ENCODE data around the gene TXN.

Gene TXN

GRCh38 chr9:110256380-110257096, at the start of gene TXN:
Gene TXN (minus strand): TSS chr9:110256507. CDS start chr9:110256435, 72 bp downstream.
- peak; percentile 87 for DNase-seq

GRCh38 chr9:110303133-110303532, 46.8 kb upstream of the TXN start:
- DNase-seq: no peak

- no peak for DNase-seq
Measured at GRCh38 chr9:110298043-110298605, 41.8 kb upstream of the TXN start.

- no peak for DNase-seq
Measured at GRCh38 chr9:110293248-110293647, 36.9 kb upstream of the TXN start.

- DNase-seq: no peak
Measured at GRCh38 chr9:110291921-110292557, 35.7 kb upstream of the TXN start.

GRCh38 chr9:110290001-110290400, 33.7 kb upstream of the TXN start:
- DNase-seq: no peak

GRCh38 chr9:110288503-110288902, 32.2 kb upstream of the TXN start:
- DNase-seq: no peak

- DNase-seq: no peak
Measured at GRCh38 chr9:110287289-110287680, 31.0 kb upstream of the TXN start.

GRCh38 chr9:110284211-110284844, 28.0 kb upstream of the TXN start:
- no peak for DNase-seq

- no peak for DNase-seq
Measured at GRCh38 chr9:110283751-110284150, 27.4 kb upstream of the TXN start.

- DNase-seq: no peak
Measured at GRCh38 chr9:110282739-110283081, 26.4 kb upstream of the TXN start.

GRCh38 chr9:110282018-110282738, 25.9 kb upstream of the TXN start:
- DNase-seq: no peak

- DNase-seq: no peak
Measured at GRCh38 chr9:110278080-110278707, 21.9 kb upstream of the TXN start.

GRCh38 chr9:110276781-110277180, 20.5 kb upstream of the TXN start:
- no peak for DNase-seq

- no peak for DNase-seq
Measured at GRCh38 chr9:110270211-110270995, 14.1 kb upstream of the TXN start.

- no peak for DNase-seq
Measured at GRCh38 chr9:110266795-110267194, 10.5 kb upstream of the TXN start.

GRCh38 chr9:110261632-110262031, 5.3 kb upstream of the TXN start:
- DNase-seq: no peak

GRCh38 chr9:110260911-110261310, 4.6 kb upstream of the TXN start:
- DNase-seq: no peak

- no peak for DNase-seq
Measured at GRCh38 chr9:110259566-110259965, 3.3 kb upstream of the TXN start.

GRCh38 chr9:110258690-110259091, 2.4 kb upstream of the TXN start:
- no peak for DNase-seq

GRCh38 chr9:110257956-110258355, 1.6 kb upstream of the TXN start:
- no peak for DNase-seq
